CD4-positive, alpha-beta T cell treated with Interleukin-12 subunit alpha and Interleukin-12 subunit beta, for 1 hour (primary cell): Measurements from ENCODE around the gene LPAR1.
"Not testable (repeated sequence)": the region's sequence is repeated elsewhere in the genome, so short reads cannot be mapped to it uniquely, and the experiment has no call there.

Experiments
- DNase-seq: peaks from one replicate; pipeline ENCODE4 v3.0.0-alpha.2; 2020

Gene LPAR1

DNA sequence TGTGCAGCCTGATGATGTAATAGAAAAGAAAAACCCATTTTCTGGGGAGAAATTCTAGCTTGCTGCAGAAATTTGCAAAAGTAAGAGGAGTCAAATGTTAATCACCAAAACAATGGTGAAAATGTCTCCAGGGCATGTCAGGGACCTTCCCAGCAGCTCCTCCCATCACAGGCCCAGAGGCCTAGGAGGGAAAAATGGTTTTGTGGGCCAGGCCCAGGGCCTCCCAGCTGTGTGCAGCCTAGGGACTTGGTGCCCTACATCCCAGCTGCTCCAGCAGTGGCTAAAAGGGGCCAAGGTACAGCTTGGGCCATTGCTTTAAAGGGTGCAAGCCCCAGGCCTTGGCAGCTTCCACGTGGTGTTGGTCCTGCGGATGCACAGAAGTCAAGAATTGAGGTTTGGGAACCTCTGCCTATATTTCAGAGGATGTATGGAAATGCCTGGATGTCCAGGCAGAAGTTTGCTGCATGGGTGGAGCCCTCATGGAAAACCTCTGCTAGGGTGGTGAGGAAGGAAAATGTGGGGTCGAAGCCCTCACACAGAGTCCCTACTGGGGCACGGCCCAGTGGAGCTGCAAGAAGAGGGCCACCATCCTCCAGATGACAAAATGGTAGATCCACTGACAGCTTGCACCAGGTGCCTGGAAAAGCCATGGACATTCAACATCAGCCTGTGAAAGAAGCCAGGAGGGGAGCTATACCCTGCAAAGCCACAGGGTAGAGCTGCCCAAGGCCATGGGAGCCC is 176.7 kb downstream of the LPAR1 start:
- not testable (repeated sequence) for DNase-seq

- no peak for DNase-seq
Observed at GRCh38 chr9:110856772-110857171, 181.5 kb downstream of the LPAR1 start.

GRCh38 chr9:110850401-110851135 is 187.7 kb downstream of the LPAR1 start:
- no peak for DNase-seq

- no peak for DNase-seq
Observed at GRCh38 chr9:110847671-110848070, 190.6 kb downstream of the LPAR1 start.

- DNase-seq, result no peak
Observed at GRCh38 chr9:110846215-110846614, 192.1 kb downstream of the LPAR1 start.

DNA sequence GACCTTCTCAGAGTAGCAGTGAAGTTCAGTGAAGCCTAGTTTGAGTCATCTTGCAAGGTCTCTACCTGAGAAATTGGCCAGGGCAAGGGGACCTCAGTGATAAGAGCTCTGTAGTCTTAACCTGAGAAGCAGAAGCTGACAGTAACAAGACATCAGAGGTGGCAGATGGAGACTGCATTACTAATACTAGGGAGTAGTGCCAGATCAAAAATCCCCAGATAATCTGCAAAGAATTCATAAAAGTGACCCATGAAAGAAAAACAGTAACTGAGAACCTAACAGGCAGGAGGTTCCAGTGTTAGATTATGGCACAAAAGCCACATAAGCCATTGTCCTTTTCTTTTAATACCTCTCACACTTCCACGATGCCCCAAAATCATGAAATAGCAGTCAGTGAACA is 194.1 kb downstream of the LPAR1 start:
- DNase-seq, result no peak

GRCh38 chr9:110842986-110843385 is 195.3 kb downstream of the LPAR1 start:
- DNase-seq, result no peak

GRCh38 chr9:110842169-110842568 is 196.1 kb downstream of the LPAR1 start:
- DNase-seq, result no peak

GRCh38 chr9:110837401-110838005 is 200.8 kb downstream of the LPAR1 start:
- DNase-seq, result no peak

- DNase-seq, result no peak
Observed at GRCh38 chr9:110835859-110836271, 202.4 kb downstream of the LPAR1 start.

DNA sequence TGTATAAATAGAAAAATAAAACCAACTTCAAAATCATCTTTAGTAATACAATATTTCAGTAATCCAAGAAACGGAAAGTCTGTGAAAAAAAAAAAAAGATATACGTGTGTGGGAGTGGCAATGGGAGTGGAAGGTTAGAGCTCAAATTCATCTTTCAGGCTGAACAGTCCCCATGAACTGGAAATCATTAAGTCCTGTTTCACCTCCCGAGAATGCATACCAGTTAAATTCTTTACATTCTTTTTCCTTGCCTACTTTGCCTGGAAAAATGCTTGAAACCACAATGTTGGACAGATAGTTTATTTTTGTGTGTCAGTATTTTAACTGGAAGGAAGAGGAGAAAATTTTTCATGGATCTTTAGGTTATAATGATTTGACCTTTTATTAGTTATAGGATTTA is 202.9 kb downstream of the LPAR1 start:
- no peak for DNase-seq

DNA sequence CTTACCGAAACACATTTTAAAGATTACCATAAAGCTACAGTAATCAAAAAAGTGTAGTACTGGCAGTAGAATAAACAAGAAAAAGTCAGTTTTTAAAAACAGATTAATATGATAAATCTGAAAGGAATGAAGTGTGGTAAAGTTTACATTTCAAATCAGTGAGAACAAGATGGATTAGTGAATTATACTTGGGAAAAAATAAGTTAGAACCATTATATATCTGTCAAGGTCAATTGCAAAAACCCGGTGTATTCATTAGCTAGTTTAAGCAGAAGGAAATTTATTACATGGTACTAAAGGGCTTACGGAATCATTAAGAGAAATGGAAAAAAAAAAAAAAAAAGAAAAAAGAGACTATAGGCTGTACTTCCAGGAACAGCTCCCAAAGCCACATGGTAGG is 205.3 kb downstream of the LPAR1 start:
- DNase-seq, result no peak

DNA sequence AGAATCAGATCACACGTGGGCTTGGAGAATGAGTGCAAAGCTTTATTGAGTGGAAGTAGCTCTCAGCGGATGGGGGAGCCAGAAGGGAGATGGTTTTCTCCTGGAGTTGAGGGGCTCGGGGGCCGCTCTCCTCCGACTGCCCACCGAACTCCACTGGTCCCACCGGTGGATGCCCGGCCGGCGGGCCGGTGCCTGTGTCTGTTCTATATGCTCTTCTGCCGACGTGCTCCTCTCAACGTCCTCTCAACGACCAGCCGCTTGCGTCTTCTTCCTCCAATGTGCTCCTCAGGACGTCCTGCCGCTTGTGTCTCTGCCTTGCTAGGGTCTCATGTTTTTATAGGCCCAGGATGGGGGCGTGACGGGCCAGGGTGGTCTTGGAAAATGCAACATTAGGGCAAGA is 207.8 kb downstream of the LPAR1 start:
- DNase-seq, result no peak

DNA sequence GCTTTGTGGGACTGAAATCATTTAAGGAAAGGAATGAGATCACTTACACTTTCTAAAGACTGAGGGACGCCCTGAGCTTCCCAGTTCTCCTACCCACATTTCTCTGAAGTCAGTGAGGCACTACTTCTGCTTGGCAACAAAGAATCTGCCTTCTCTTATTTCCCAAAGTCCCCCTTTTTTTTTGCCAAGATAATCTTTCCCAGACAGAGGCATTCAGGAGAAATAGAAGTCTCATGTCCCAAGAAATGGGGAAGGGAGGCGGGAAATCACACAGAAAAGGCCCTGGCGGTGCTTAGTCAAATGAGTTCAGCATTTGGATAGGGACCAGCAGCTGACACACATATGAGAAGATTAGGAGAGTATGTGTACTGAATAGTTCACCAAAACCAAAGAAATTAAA is 210.0 kb downstream of the LPAR1 start:
- DNase-seq, result no peak

- not testable (repeated sequence) for DNase-seq
Observed at GRCh38 chr9:110826400-110826799, 211.9 kb downstream of the LPAR1 start.

DNA sequence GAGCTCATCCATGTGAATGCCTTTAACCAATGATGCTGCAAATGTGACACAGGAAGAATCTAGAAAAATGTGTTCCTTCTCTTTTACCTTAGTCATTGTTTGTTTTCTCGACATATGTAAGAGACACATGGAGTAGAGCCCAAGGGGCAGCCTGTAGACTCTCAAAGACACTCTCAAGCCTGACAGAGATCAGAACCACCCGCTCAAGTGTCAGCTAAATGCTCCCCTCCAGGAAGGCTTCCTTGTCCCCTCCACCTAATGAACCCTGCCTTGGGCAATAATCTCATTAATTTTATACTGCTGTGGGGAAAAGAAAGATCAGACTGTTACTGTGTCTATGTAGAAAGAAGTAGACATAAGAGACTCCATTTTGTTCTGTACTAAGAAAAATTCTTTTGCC is 212.3 kb downstream of the LPAR1 start:
- no peak for DNase-seq

DNA sequence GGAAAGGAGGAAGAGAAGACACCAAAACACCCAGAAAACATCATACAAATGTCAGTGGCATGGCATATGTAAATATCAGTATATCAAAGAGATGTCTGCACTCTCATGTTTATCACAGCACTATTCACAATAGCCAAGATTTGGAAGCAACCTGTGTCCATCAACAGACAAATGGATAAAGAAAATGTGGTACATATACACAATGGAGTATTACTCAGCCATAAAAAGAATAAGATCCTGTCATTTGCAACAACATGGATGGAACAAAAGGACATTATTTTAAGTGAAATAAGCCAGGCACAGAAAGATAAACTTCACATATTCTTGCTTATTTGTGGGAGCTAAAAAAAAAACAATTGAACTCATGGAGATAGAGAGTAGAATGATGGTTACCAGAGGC is 213.1 kb downstream of the LPAR1 start:
- not testable (repeated sequence) for DNase-seq
